Measurements from ENCODE around the gene WDR19.
A peak's percentile ranks its signal among the peaks of the same experiment; 100 is the strongest.

The WDR19 gene

DNA sequence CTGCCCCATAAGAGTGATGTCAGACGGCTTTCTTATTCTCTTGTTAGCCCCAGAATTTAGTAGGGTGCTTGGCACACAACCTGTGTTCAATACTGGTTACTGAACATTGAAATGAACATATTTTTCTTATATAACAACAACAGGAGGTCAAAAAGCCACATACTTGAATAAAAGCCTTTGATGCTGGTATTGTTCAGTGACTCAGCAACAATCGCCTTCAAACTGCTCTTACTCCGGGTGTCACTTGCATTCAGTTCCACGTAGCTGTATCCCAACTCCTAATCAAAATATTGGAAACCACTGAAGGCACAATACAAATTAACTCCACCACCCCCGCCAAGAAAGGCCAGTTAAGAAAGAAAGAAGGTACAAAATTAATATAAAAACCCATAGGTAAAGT lies 122.3 kb downstream of the WDR19 start:
- no peak for DNase-seq

DNA sequence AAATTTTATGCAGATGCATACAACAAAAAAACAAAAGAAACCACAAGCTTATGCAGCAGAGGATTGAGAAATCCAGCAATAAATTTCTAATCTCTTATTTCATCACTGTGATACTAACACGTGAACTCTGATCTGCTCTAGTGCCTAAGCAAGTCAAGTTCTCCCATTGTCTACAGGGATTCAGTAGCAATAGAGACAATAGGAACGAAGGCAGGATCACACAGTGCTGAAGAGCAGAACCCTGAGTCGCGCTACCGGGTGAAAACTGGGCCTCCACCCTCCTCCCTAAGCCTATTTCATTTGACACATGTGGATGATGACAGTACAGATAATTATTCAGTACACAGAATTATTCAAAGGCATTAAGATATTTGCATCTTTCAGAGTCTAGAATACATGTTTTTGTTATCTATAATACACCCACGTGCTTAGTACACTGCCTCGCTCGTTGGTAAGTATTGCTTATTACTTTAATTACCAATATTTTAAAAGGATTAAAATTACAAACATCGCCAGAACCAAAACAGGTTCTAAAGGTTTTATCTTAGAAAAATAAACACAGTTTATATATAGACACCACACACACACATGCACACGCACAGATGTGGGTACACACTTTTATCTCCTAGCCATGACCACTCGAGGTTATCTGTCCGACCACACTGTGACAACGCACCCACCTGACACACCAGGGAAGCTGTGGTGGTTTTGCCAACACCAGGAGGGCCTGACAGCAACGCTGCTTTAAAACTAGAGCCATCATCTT lies 123.8 kb downstream of the WDR19 start:
- DNase-seq, result no peak

- DNase-seq, result no peak
Measured at GRCh38 chr4:39308611-39309010, 126.3 kb downstream of the WDR19 start.

GRCh38 chr4:39312816-39313215 lies 130.5 kb downstream of the WDR19 start:
- DNase-seq, result no peak

GRCh38 chr4:39319676-39320075 lies 137.3 kb downstream of the WDR19 start:
- peak; percentile 83 for DNase-seq

- DNase-seq, result peak; percentile 39
Measured at GRCh38 chr4:39320381-39321115, 138.2 kb downstream of the WDR19 start.

- no peak for DNase-seq
Measured at GRCh38 chr4:39323821-39324220, 141.5 kb downstream of the WDR19 start.

DNA sequence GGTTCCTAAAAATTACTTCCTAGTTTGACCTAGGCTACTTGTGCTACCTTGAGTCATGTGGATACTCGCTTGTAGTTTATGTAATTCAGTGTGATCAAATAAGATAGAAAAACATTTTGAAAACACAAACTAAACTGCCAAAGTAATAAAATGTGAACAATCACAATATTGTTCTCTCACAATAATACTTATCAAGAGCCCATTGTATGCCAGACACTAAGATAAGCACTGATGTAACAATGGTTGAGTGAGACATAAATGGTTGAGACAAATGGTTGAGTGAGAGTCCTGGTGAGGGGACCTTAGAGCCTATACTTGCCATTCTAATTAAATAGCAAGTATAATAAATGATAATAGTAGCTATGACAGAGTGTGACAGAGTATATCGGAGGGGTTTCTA lies 142.1 kb downstream of the WDR19 start:
- DNase-seq, result no peak

DNA sequence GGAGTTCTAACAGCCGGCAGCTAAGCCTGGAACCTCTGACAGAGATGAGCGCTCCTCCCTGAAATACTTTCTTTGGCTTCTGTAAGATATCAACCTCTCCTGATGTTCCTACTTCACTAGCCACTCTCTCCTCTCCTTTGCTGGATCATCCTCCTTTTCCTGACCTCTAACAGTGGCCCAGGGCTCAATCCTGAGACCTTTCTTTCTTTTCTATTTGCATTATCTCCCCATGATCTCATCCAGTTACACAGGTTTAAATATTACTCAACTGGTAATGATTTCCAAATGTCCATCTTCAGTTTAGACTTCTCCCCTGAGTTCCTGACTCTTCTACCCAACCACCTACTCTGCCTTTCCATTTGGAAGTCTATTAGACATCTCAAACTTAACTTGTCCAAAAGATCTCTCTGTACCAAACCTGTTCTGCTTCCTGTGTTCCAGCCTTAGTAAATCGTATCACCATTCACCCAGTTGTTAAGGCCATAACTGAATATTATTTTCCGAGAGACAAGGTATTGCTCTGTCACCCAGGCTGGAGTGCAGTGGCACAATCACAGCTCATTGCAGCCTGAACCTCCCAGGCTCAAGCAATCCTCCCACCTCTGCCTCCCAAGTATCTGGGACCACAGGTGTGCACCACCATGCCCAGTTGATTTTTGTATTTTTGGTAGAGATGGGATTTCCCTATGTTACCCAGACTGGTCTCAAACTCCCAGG lies 142.7 kb downstream of the WDR19 start:
- DNase-seq, result no peak

DNA sequence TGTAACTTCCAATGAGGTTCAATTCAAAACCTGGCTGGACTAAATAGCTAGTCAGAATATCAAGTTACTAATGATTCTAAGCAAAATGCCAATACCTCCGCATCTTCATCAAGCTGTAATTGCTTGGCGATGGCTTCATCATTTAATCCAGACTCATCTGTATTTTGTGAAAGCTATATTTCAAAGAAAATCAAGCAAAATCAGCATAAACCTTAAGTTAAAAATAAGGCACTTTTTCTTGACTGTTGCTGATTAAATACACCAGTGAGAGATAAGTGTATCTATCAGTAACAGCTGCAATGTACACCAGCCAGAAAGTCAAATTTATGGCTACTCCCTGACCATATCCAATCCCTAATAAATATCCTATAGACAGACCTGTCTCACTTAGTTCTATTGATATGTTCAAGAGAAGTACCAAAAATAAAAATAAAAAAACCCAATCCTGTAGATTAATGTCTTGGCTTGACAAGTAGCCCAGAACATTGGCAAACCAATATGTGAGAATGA lies 144.2 kb downstream of the WDR19 start:
- no peak for DNase-seq

GRCh38 chr4:39330353-39330752 lies 148.0 kb downstream of the WDR19 start:
- no peak for DNase-seq

- peak; percentile 3 for DNase-seq
Measured at GRCh38 chr4:39331191-39331590, 148.9 kb downstream of the WDR19 start.

Measured in fibroblast of skin of scalp (primary cell).